Stimulated activated CD4-positive, alpha-beta T cell treated with anti-CD3 and anti-CD28 coated beads, Interleukin-15, amount 100 ng/mL, for 1 hour (primary cell): ENCODE results near the gene EXOSC6.
"Not testable (repeated sequence)": the region's sequence is repeated elsewhere in the genome, so short reads cannot be mapped to it uniquely, and the experiment has no call there.

Experiments used
- DNase-seq, 2 donors: peaks; one replicate each; pipeline ENCODE4 v3.0.0-alpha.2; 2020; ENCODE audit warnings: low read depth in 1 of 2, low spot score in 1 of 2

Gene EXOSC6

GRCh38 chr16:70200063-70200462 is 51.7 kb downstream of the EXOSC6 start:
- DNase-seq, result not testable (repeated sequence)

GRCh38 chr16:70199170-70199569 is 52.6 kb downstream of the EXOSC6 start:
- not testable (repeated sequence) for DNase-seq

GRCh38 chr16:70198666-70199065 is 53.1 kb downstream of the EXOSC6 start:
- DNase-seq, result not testable (repeated sequence)

GRCh38 chr16:70198230-70198629 is 53.5 kb downstream of the EXOSC6 start:
- not testable (repeated sequence) for DNase-seq

GRCh38 chr16:70197611-70198010 is 54.1 kb downstream of the EXOSC6 start:
- not testable (repeated sequence) for DNase-seq
